ENCODE data around the gene SCRN2.

Gene SCRN2

GRCh38 chr17:47840001-47840741 is 902 bp downstream of the SCRN2 start:
- no peak for TF ChIP-seq CTCF (IDR thresholded peaks at IDR 0.05)

GRCh38 chr17:47839071-47839470 is 2.0 kb downstream of the SCRN2 start:
- no peak for TF ChIP-seq CTCF (IDR thresholded peaks at IDR 0.05)

GRCh38 chr17:47838636-47839035 is 2.4 kb downstream of the SCRN2 start:
- no peak for TF ChIP-seq CTCF (IDR thresholded peaks at IDR 0.05)

GRCh38 chr17:47837401-47838039 is 3.6 kb downstream of the SCRN2 start:
- no peak for TF ChIP-seq CTCF (IDR thresholded peaks at IDR 0.05)

- no peak for TF ChIP-seq CTCF (IDR thresholded peaks at IDR 0.05)
Observed at GRCh38 chr17:47836601-47837000, 4.5 kb downstream of the SCRN2 start.

- TF ChIP-seq CTCF (IDR thresholded peaks at IDR 0.05), result no peak
Observed at GRCh38 chr17:47834756-47835155, 6.3 kb downstream of the SCRN2 start.

GRCh38 chr17:47831934-47832327 is 9.1 kb downstream of the SCRN2 start:
- no peak for TF ChIP-seq CTCF (IDR thresholded peaks at IDR 0.05)
